ENCODE results near the gene UBE2D1. TPM values are rescaled to one million over a fixed set of nuclear protein-coding genes. Genes with fewer than 3 reads are reported as not detected.

UBE2D1 gene
- total and polyA plus RNA-seq, 2 of the 8 experiments (the other 6 are each of a cell fraction or from before 2014, with no cell fraction given): 21.2 to 33.5 TPM

- TF ChIP-seq CHD7 (IDR thresholded peaks at IDR 0.05; ENCODE audit: insufficient replicate concordance, low read length) (no peak), TBP (IDR thresholded peaks at IDR 0.05; ENCODE audit: low read depth, low read length) (no peak)
These were observed 47.7 kb downstream of the UBE2D1 start (continued) for GRCh38 chr10:58382489-58382995.

All from H1 (cell line).